ENCODE results near the gene PPARA. TPM values are rescaled to one million over a fixed set of nuclear protein-coding genes. Genes with fewer than 3 reads are reported as not detected.

The PPARA gene
- total RNA-seq, 1 experiment from 2014 or later = 14.5 TPM

DNA sequence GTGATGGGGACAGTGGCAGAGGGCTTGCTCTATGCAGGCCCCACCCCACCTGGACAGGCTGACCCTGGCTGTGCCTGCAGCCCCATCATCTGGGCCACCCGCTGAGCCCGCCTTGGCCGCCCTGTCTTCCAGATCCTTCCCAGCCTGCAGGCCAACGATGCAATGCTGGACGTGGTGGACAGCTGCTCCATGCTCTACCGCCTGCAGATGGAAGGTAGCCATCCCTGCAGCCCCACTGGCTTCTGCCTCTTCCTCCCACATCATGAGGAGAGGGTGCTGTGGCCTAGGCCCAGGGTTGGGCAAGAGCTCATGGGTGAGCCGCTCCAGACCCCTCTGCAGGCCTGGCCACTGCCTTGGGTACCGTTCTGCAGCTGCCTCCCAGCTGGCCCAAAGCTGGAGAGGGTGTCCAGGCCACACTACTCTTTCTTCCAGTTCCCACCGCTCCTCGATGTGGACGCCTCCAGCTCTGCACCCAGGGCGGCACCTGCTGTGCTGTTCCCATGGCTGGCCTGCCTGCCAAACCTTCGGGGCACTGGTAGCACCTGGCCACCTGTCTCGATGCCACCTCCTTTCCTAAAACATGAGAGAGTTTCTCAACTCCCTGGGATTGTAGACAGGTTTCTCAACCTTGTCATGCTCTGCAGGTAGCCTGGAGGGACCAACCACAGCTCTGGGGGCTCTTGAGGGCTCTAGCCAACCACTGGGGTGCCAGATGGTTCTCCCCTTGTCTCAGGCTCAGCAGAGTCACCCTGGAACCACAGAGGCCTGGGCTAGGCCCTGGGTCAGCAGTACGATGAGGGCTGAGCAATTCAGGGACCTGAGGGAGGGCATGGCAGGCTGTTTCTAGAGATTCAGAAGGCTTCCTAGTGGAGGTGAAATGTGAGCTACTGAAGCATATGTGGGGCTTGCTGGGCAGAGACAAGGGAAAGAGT, 136.9 kb downstream of the PPARA start:
- intact Hi-C loops (cut with micrococcal nuclease) = no loop called here
- Histone ChIP-seq H3K9me3 (ENCODE audit: control insufficient read depth in 1 of 2, insufficient read depth in 1 of 2, low read depth in 1 of 2, low read length in 2 of 2) (no peaks in the 10 kb centered on the region), H3K4me3 (replicated peaks in 1 of 2; ENCODE audit: low read depth in 1 of 2, low read length in 2 of 2) (no peak overlapping the region), H2AFZ (ENCODE audit: low read depth, low read length, poor library complexity, severe bottlenecking) (no peak overlapping the region), H4K20me1 (ENCODE audit: insufficient read depth) (no peaks in the 10 kb centered on the region), H3K9ac (ENCODE audit: low read length) (no peak overlapping the region), H3K27me3 (ENCODE audit: insufficient read depth, low read length) (no peaks in the 10 kb centered on the region), H3K9me2 (ENCODE audit: insufficient read depth) (no peaks in the 10 kb centered on the region), H3K79me2 (ENCODE audit: insufficient read depth, low read length) (no peaks in the 10 kb centered on the region), H3K4me1 (ENCODE audit: control insufficient read depth in 1 of 2, insufficient read depth in 2 of 2, low read length in 2 of 2) (no peaks in the 10 kb centered on the region), H3K27ac (ENCODE audit: low read depth, low read length) (no peak overlapping the region), H3K4me2 (ENCODE audit: low read length) (no peak overlapping the region), H3K36me3 (ENCODE audit: control insufficient read depth in 1 of 2, insufficient read depth in 2 of 2, low read length in 2 of 2) (peaks cover 17 to 25% of the 10 kb centered on the region in 2 experiments; a peak in 3 of 4 replicates)
- ChIA-PET POLR2A (no interaction called here), RAD21 (ENCODE audit: low non-redundant PET in 1 of 2, low total read pairs in 2 of 2, uncharacterized antibody in 2 of 2, unreplicated experiment in 2 of 2) (no interaction called here), CTCF (interaction anchor here (1.2 kb wide), 1 partner anchor 281 kb away, joined by 3 read pairs; no protein-coding TSS in a partner anchor)
- TF ChIP-seq ELF1 (IDR thresholded peaks at IDR 0.05; ENCODE audit: borderline replicate concordance, low read depth) = no peak
- DNase-seq (ENCODE audit: low read depth, low spot score) (no peak), ATAC-seq (no peak)
- no TSS peak for BruUV-seq (replicated peaks)

DNA sequence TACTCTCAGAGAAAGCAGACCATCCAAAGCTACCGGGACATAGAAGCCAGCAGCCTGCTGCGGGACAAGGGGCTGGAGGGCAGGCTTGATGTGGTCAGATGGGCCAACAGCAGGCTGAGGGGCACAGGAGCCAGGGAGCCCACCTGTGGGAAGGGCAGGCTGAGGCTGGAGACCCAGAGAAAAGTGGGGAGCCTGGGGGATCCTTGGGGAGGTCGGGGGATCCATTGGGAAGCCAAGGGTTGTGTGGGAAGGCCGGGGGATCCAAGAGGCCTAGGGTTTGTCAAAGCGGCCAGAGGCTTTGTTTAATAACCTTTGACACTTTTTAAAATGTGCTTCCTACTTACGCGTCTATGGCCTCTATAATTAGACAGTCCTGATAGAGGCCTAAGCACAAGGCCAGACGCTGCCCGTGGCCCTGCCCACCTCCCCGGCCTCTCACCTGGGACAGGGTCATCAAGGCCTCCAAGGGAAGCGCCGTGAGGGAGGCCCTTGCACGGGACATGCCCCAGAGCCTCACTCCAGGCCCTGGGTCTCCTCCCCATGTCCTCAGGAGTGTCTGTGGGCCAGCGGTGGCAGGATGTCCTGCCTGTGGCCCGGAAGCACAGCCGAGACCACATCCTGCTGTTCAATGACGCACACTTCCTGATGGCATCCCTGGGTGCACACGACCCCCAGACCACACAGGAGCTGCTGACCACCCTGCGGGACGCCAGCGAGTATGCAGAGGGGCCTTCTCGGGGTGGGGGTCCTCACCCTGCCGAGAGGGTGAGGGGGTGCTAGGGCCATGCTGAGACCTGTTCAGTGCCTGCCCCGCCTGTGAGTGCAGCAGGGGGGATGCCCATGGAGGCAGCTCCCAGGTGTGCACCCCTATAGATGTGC, 137.8 kb downstream of the PPARA start:
- RAD21 ChIA-PET (ENCODE audit: low non-redundant PET in 1 of 2, low total read pairs in 2 of 2, uncharacterized antibody in 2 of 2, unreplicated experiment in 2 of 2) = no interaction called here
- Histone ChIP-seq H3K79me2 (ENCODE audit: insufficient read depth, low read length) (no peaks in the 10 kb centered on the region), H3K36me3 (ENCODE audit: control insufficient read depth in 1 of 2, insufficient read depth in 2 of 2, low read length in 2 of 2) (peaks cover 24 to 28% of the 10 kb centered on the region in 2 experiments; a peak in 3 of 4 replicates), H3K4me2 (ENCODE audit: low read length) (no peak overlapping the region), H3K9ac (ENCODE audit: low read length) (no peak overlapping the region), H3K27me3 (ENCODE audit: insufficient read depth, low read length) (no peaks in the 10 kb centered on the region), H3K4me1 (ENCODE audit: control insufficient read depth in 1 of 2, insufficient read depth in 2 of 2, low read length in 2 of 2) (no peaks in the 10 kb centered on the region), H3K9me3 (ENCODE audit: control insufficient read depth in 1 of 2, insufficient read depth in 1 of 2, low read depth in 1 of 2, low read length in 2 of 2) (no peaks in the 10 kb centered on the region), H3K4me3 (replicated peaks in 1 of 2; ENCODE audit: low read depth in 1 of 2, low read length in 2 of 2) (no peak overlapping the region), H2AFZ (ENCODE audit: low read depth, low read length, poor library complexity, severe bottlenecking) (no peak overlapping the region), H4K20me1 (ENCODE audit: insufficient read depth) (no peaks in the 10 kb centered on the region), H3K27ac (ENCODE audit: low read depth, low read length) (no peak overlapping the region), H3K9me2 (ENCODE audit: insufficient read depth) (no peaks in the 10 kb centered on the region)
- CTCF ChIA-PET = no interaction called here
- DNase-seq (ENCODE audit: low read depth, low spot score) (no peak), ATAC-seq (no peak)
- intact Hi-C loops (cut with micrococcal nuclease) = no loop called here
- POLR2A ChIA-PET = no interaction called here
- no TSS peak for BruUV-seq (replicated peaks)
- TF ChIP-seq POLR2AphosphoS5 (IDR thresholded peaks at IDR 0.05; ENCODE audit: low read depth, low read length) (no peak), YY1 (IDR thresholded peaks at IDR 0.05; ENCODE audit: extremely low read depth, insufficient replicate concordance, low read depth, low read length) (no peak), EZH2phosphoT487 (IDR thresholded peaks at IDR 0.05; ENCODE audit: borderline replicate concordance) (no peak), CEBPB (IDR thresholded peaks at IDR 0.05; ENCODE audit: low read depth) (no peak), SP1 (IDR thresholded peaks at IDR 0.05; ENCODE audit: low read depth) (no peak), SRF (IDR thresholded peaks at IDR 0.05; ENCODE audit: low read depth) (no peak), EGR1 (IDR thresholded peaks at IDR 0.05; ENCODE audit: low read depth) (no peak), JUND (IDR thresholded peaks at IDR 0.05) (no peak), RAD21 (IDR thresholded peaks at IDR 0.05; ENCODE audit: low read depth) (no peak)
- TF ChIP-seq, protein P1, sequence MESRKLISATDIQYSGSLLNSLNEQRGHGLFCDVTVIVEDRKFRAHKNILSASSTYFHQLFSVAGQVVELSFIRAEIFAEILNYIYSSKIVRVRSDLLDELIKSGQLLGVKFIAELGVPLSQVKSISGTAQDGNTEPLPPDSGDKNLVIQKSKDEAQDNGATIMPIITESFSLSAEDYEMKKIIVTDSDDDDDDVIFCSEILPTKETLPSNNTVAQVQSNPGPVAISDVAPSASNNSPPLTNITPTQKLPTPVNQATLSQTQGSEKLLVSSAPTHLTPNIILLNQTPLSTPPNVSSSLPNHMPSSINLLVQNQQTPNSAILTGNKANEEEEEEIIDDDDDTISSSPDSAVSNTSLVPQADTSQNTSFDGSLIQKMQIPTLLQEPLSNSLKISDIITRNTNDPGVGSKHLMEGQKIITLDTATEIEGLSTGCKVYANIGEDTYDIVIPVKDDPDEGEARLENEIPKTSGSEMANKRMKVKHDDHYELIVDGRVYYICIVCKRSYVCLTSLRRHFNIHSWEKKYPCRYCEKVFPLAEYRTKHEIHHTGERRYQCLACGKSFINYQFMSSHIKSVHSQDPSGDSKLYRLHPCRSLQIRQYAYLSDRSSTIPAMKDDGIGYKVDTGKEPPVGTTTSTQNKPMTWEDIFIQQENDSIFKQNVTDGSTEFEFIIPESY (IDR thresholded peaks at IDR 0.05; ENCODE audit: extremely low read depth, insufficient replicate concordance, low read length) = no peak
- TF ChIP-seq, protein P2, sequence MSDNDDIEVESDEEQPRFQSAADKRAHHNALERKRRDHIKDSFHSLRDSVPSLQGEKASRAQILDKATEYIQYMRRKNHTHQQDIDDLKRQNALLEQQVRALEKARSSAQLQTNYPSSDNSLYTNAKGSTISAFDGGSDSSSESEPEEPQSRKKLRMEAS (IDR thresholded peaks at IDR 0.05) = no peak
- TF ChIP-seq, protein P3, sequence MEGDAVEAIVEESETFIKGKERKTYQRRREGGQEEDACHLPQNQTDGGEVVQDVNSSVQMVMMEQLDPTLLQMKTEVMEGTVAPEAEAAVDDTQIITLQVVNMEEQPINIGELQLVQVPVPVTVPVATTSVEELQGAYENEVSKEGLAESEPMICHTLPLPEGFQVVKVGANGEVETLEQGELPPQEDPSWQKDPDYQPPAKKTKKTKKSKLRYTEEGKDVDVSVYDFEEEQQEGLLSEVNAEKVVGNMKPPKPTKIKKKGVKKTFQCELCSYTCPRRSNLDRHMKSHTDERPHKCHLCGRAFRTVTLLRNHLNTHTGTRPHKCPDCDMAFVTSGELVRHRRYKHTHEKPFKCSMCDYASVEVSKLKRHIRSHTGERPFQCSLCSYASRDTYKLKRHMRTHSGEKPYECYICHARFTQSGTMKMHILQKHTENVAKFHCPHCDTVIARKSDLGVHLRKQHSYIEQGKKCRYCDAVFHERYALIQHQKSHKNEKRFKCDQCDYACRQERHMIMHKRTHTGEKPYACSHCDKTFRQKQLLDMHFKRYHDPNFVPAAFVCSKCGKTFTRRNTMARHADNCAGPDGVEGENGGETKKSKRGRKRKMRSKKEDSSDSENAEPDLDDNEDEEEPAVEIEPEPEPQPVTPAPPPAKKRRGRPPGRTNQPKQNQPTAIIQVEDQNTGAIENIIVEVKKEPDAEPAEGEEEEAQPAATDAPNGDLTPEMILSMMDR (IDR thresholded peaks at IDR 0.05 in 2 of 3, conservative IDR thresholded peaks at IDR 0.05 in 1 of 3; ENCODE audit: borderline replicate concordance in 1 of 3, insufficient read depth in 1 of 3, low read depth in 2 of 3, low read length in 2 of 3) = no peak
